Type B pancreatic cell (in vitro differentiated cells): Measurements from ENCODE around the gene SPATA6L. TPM values are rescaled to one million over a fixed set of nuclear protein-coding genes. Genes with fewer than 3 reads are reported as not detected.

Experiments used
- DNase-seq: peaks from one replicate; pipeline ENCODE4 v3.0.0; 2021; ENCODE audit warnings: mixed read lengths; ENCODE audit not compliant: unreplicated experiment; ENCODE audit errors: extremely low spot score
- H3K27ac Mint-ChIP-seq: 2 replicates; pipeline ENCODE4 v1.8.0; 2021; ENCODE audit warnings: mild to moderate bottlenecking, mixed read lengths
- H3K27me3 Mint-ChIP-seq: 2 replicates; pipeline ENCODE4 v1.8.0; 2021; ENCODE audit warnings: mixed read lengths
- H3K36me3 Mint-ChIP-seq: 2 replicates; pipeline ENCODE4 v1.8.0; 2021; ENCODE audit warnings: mixed read lengths
- H3K4me1 Mint-ChIP-seq: one replicate; pipeline ENCODE4 v1.8.0; 2021; ENCODE audit warnings: mixed read lengths; ENCODE audit not compliant: unreplicated experiment
- H3K4me3 Mint-ChIP-seq: 2 replicates; pipeline ENCODE4 v1.8.0; 2021; ENCODE audit warnings: mild to moderate bottlenecking, mixed read lengths
- H3K9me3 Mint-ChIP-seq: 2 replicates; pipeline ENCODE4 v1.8.0; 2021; ENCODE audit warnings: mixed read lengths
- total RNA-seq: library from RNA; stranded (reverse); gene quantifications from 2 replicates; pipeline ENCODE4 v1.2.1, GENCODE V29; 2021; ENCODE audit warnings: low replicate concordance
- TF ChIP-seq, protein P1 (sequence below): fragments of 200-600 bp; sonication (generic); conservative IDR thresholded peaks from 2 replicates; pipeline ENCODE4 v1.5.0; 2021; ENCODE audit warnings: antibody characterized with exemption, mild to moderate bottlenecking

The SPATA6L gene
- total RNA-seq, 1 donor from 2014 or later: 3.0 TPM

DNA sequence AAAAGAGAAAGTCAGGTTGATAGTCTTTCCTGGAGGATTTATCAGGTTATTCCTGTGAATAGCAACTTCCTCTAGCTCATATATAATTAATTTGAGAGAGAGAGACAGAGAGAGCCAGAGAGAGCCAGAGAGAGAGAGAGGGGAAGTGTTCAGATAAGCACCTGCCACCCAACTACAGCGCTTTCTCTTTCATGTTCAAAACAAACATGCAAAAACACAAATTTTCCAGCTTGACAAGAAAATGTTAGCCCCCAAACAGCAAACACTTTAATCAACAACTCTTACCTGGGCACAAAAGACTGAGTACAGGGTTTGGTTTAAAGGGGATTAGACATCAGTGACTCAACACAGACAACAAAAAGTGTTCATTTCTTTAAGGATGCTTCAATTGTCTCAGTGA, 65.9 kb downstream of the SPATA6L start:
- Mint-ChIP-seq H3K36me3 (no peaks in the 10 kb centered on the region), H3K4me3 (no peak overlapping the region), H3K27me3 (no peaks in the 10 kb centered on the region), H3K4me1 (no peaks in the 10 kb centered on the region), H3K9me3 (no peaks in the 10 kb centered on the region), H3K27ac (no peak overlapping the region)
- TF ChIP-seq, protein P1, sequence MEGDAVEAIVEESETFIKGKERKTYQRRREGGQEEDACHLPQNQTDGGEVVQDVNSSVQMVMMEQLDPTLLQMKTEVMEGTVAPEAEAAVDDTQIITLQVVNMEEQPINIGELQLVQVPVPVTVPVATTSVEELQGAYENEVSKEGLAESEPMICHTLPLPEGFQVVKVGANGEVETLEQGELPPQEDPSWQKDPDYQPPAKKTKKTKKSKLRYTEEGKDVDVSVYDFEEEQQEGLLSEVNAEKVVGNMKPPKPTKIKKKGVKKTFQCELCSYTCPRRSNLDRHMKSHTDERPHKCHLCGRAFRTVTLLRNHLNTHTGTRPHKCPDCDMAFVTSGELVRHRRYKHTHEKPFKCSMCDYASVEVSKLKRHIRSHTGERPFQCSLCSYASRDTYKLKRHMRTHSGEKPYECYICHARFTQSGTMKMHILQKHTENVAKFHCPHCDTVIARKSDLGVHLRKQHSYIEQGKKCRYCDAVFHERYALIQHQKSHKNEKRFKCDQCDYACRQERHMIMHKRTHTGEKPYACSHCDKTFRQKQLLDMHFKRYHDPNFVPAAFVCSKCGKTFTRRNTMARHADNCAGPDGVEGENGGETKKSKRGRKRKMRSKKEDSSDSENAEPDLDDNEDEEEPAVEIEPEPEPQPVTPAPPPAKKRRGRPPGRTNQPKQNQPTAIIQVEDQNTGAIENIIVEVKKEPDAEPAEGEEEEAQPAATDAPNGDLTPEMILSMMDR: no peak
- no peak for DNase-seq

DNA sequence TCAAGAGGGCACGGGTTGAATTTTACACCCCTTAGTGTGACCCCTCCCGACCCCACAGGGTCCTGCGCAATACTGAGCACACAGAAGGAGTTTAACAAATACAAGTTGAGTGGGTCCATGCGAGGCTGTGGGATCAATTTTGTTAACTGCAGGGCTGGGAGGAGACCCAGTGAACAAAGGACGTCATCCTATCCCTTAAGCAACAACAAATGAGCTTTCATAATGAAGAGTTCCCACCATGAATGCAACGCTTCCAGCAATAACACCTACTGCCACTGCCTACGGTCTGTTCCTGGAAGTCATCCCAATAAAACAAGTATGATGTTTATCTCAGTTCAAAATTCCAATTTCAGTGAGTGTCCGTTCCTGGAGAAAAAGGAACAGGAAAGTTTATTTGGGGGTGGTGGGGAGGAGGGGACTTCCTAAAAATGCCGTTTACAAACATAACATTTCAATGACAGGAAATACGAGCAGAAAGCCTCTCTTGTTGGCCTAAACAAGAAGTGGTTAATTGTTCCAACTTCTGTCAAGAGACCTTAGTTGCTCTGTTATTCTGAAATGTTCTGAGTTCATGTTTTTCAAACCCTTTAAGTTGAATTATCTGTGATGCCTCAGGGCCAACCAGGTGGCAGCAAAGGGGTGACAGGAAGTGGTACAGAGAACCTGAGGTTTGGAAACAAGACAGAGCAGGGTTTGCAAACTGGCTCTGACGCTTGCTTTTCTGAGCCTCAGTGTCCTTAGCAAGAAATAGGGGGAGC, 69.9 kb downstream of the SPATA6L start:
- no peaks in the 10 kb centered on the region for H3K27me3 Mint-ChIP-seq
- TF ChIP-seq, protein P1: no peak
- no peaks in the 10 kb centered on the region for H3K9me3 Mint-ChIP-seq
- H3K4me1 Mint-ChIP-seq: no peaks in the 10 kb centered on the region
- no peak for DNase-seq
- H3K27ac Mint-ChIP-seq: no peak overlapping the region
- H3K4me3 Mint-ChIP-seq: no peak overlapping the region
- no peaks in the 10 kb centered on the region for H3K36me3 Mint-ChIP-seq

DNA sequence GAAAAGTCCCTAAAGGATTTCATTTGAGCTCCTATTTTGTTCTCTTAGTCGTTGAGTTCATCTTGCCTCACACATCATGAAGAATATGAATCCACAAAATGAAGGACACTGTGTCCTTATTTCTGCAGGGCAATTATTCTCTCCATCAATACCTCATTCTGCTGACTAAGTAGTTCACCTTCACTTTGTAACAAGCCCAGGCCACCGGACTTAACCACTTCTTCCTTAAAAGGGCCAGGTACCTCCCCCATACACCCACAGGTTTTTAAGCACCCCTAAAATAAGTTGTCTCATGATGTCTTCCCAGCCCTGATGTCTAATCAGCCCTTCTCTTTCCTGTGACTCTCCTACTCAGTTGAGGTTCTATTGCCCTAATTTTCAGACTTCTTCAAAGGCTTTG, 71.3 kb downstream of the SPATA6L start:
- H3K27me3 Mint-ChIP-seq: no peaks in the 10 kb centered on the region
- no peak overlapping the region for H3K27ac Mint-ChIP-seq
- no peaks in the 10 kb centered on the region for H3K9me3 Mint-ChIP-seq
- DNase-seq: no peak
- TF ChIP-seq, protein P1: no peak
- H3K4me3 Mint-ChIP-seq: no peak overlapping the region
- H3K4me1 Mint-ChIP-seq: peaks cover 4% of the 10 kb centered on the region
- no peaks in the 10 kb centered on the region for H3K36me3 Mint-ChIP-seq

DNA sequence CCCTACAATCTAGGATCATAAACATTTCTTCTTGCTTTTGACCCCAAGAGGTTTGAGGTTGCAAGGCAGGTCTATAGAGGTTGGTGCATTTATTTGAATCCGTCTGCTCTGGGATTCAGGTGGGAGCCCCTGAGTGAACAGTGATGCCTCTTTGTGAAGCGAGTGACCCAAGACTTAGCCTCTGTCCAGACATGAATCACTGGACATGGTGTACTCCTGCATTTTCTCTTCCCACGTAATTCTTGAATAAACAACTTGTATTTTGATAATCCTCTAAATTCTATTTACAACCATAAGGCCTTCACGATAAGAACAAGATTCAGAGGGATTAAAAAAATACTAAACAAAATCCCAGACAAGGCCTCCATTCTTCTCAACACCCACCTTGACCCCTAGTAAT, 71.7 kb downstream of the SPATA6L start:
- H3K4me1 Mint-ChIP-seq: peaks cover 4% of the 10 kb centered on the region
- H3K27ac Mint-ChIP-seq: no peak overlapping the region
- DNase-seq: no peak
- no peaks in the 10 kb centered on the region for H3K9me3 Mint-ChIP-seq
- no peaks in the 10 kb centered on the region for H3K27me3 Mint-ChIP-seq
- no peak overlapping the region for H3K4me3 Mint-ChIP-seq
- H3K36me3 Mint-ChIP-seq: no peaks in the 10 kb centered on the region
- TF ChIP-seq, protein P1: no peak

DNA sequence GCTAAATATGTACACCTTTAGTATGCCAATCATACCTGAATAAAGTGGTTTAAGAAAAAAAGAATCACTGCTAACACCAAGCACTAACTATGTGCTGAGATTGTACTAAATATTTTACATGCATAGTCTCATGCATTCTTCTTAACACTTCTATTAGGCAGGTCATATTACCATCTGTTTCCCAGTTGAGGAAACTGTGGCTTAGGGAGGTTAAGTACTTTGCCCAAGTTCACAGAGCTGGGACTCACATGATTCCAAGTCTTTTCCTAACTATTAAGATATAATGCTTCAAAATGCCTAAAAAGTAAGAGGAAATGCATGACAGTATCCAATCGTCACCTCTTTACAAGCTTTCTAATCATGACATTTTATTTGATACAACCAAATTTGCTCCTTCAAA, 73.4 kb downstream of the SPATA6L start:
- Mint-ChIP-seq H3K9me3 (no peaks in the 10 kb centered on the region), H3K36me3 (no peaks in the 10 kb centered on the region), H3K4me1 (peaks cover 4% of the 10 kb centered on the region), H3K27me3 (no peaks in the 10 kb centered on the region), H3K27ac (no peak overlapping the region), H3K4me3 (no peak overlapping the region)
- TF ChIP-seq, protein P1: no peak
- no peak for DNase-seq

DNA sequence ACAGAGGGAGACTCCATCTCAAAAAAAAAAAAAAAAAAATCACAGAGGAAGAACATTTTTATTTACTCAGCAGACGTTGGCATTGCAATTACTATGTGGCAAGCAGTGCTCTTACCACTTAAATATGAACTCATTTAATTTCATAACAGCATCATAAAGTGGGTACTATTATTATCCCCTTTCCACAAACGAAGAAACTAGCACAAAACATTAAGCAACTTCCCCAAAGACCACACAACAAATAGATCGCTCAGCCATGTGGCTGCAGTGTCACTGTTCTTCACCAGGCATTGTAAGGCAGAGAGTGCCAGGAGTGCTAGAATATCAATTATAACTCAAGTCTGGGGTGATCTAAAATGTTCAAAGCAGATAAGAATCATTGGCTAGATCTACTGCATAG, 74.0 kb downstream of the SPATA6L start:
- Mint-ChIP-seq H3K4me3 (no peak overlapping the region), H3K36me3 (no peaks in the 10 kb centered on the region), H3K27ac (no peak overlapping the region), H3K27me3 (no peaks in the 10 kb centered on the region), H3K4me1 (peaks cover 4% of the 10 kb centered on the region), H3K9me3 (no peaks in the 10 kb centered on the region)
- TF ChIP-seq, protein P1: no peak
- no peak for DNase-seq
